Natural killer cell (primary cell): ENCODE data around the gene TICAM2. TPM values are rescaled to one million over a fixed set of nuclear protein-coding genes. Genes with fewer than 3 reads are reported as not detected.

ENCODE experiments used
- ATAC-seq, 3 donors: fragments of 150-1000 bp in 2 of 3; fragments of 200-7000 bp in 1 of 3; cut with Tn5 transposase; 1 replicate in 1 of 3; 2 replicates in 2 of 3; pipeline ENCODE4 v1.10.0; 2021; ENCODE audit warnings: mild to moderate bottlenecking in 2 of 3, moderate library complexity in 2 of 3
- DNase-seq, 2 donors: peaks; one replicate each; pipeline versions ENCODE4 v3.0.0 to v3.0.0-alpha.2; 2013 to 2021; ENCODE audit warnings: mixed read lengths in 1 of 2
- H3K27ac ChIP-seq: one replicate; pipeline ENCODE4 v1.5.1; 2013; ENCODE audit warnings: mild to moderate bottlenecking, low read length
- H3K27me3 ChIP-seq: one replicate; pipeline ENCODE4 v1.6.1; 2013; ENCODE audit warnings: low read length; ENCODE audit not compliant: control insufficient read depth, insufficient read depth
- H3K36me3 ChIP-seq: one replicate; pipeline ENCODE4 v1.6.1; 2013; ENCODE audit warnings: low read length; ENCODE audit not compliant: control insufficient read depth, insufficient read depth
- H3K4me1 ChIP-seq: one replicate; pipeline ENCODE4 v1.6.1; 2013; ENCODE audit warnings: low read length; ENCODE audit not compliant: control insufficient read depth, insufficient read depth
- H3K4me3 ChIP-seq: one replicate; pipeline ENCODE4 v1.5.1; 2013; ENCODE audit warnings: low read length
- H3K9me3 ChIP-seq: one replicate; pipeline ENCODE4 v1.6.1; 2013; ENCODE audit warnings: low read length; ENCODE audit not compliant: control insufficient read depth, insufficient read depth
- H3K27ac Mint-ChIP-seq, 2 donors: one replicate each; pipeline ENCODE4 v1.8.0; 2022; ENCODE audit warnings: mild to moderate bottlenecking in 2 of 2, mixed read lengths in 2 of 2, moderate library complexity in 1 of 2
- H3K27me3 Mint-ChIP-seq, 2 donors: one replicate each; pipeline ENCODE4 v1.8.0; 2022; ENCODE audit warnings: low read depth in 2 of 2, mixed read lengths in 2 of 2
- H3K36me3 Mint-ChIP-seq: one replicate; pipeline ENCODE4 v1.8.0; 2022; ENCODE audit warnings: mixed read lengths
- H3K4me1 Mint-ChIP-seq, 2 donors: one replicate each; pipeline ENCODE4 v1.8.0; 2022; ENCODE audit warnings: mixed read lengths in 2 of 2
- H3K4me3 Mint-ChIP-seq: one replicate; pipeline ENCODE4 v1.8.0; 2022; ENCODE audit warnings: mild to moderate bottlenecking, moderate library complexity, mixed read lengths
- H3K9me3 Mint-ChIP-seq, 2 donors: one replicate each; pipeline ENCODE4 v1.8.0; 2022; ENCODE audit warnings: mixed read lengths in 2 of 2
- CTCF ChIP-seq: fragments of 200-600 bp; IDR thresholded peaks from one replicate; pipeline ENCODE4 v1.8.0; 2022; ENCODE audit warnings: antibody characterized with exemption
- WGBS: methylation state at CpG from one replicate; pipeline ENCODE4 v1.1.7; 2013; ENCODE audit warnings: missing lambda C conversion rate; ENCODE audit not compliant: insufficient coverage; 5-methylcytosine and 5-hydroxymethylcytosine counted together
- intact Hi-C: fragments of 100-400 bp; cut with micrococcal nuclease; formaldehyde crosslinking; loops from one replicate; pipeline ENCODE4 v1.14.2; 2022
- total RNA-seq, 4 donors: library from RNA; stranded (reverse); fragments of 120-200 nt in 1 of 4; gene quantifications; one replicate each; pipeline versions ENCODE4 v1.2.3 to v1.2.4, GENCODE V29; 2013 to 2022

The TICAM2 gene
- total RNA-seq, 3 donors from 2014 or later (not counting 1 experiment from before 2014, with no cell fraction given) = 0.61 to 1.4 (median 1.3) TPM

GRCh38 chr5:115561176-115561575, 41.1 kb downstream of the TICAM2 start:
- Mint-ChIP-seq H3K4me1 (no peaks in the 10 kb centered on the region), H3K27me3 (peaks cover 5 to 24% of the 10 kb centered on the region in 2 donors)

GRCh38 chr5:115559524-115559923, 42.8 kb downstream of the TICAM2 start:
- H3K4me1 ChIP-seq = no peaks in the 10 kb centered on the region
- peaks cover 4 to 18% of the 10 kb centered on the region in 2 donors for H3K27me3 Mint-ChIP-seq

More at GRCh38 chr5:115561176-115561575, 41.1 kb downstream of the TICAM2 start:
- no peaks in the 10 kb centered on the region for H3K36me3 ChIP-seq
- Mint-ChIP-seq H3K9me3 (no peaks in the 10 kb centered on the region), H3K4me3 (no peak overlapping the region), H3K36me3 (no peaks in the 10 kb centered on the region), H3K27ac (no peak overlapping the region)
- intact Hi-C loops = no loop called here
- no peak for ATAC-seq
- DNase-seq = no peak
- peaks cover 2% of the 10 kb centered on the region for H3K27me3 ChIP-seq
- H3K27ac ChIP-seq = no peak overlapping the region
- WGBS = 84% methylated on average over 2 of the region's 3 CpGs
- no peaks in the 10 kb centered on the region for H3K9me3 ChIP-seq
- H3K4me3 ChIP-seq = no peak overlapping the region
- no peak for TF ChIP-seq CTCF
- H3K4me1 ChIP-seq = no peaks in the 10 kb centered on the region

GRCh38 chr5:115558388-115558956, 43.8 kb downstream of the TICAM2 start:
- no peak overlapping the region for H3K27ac ChIP-seq
- WGBS = 93% methylated on average over 3 of the region's 4 CpGs
- no peak overlapping the region for H3K4me3 ChIP-seq
- H3K4me3 Mint-ChIP-seq = no peak overlapping the region
- H3K36me3 Mint-ChIP-seq = no peaks in the 10 kb centered on the region
- H3K27ac Mint-ChIP-seq = no peak overlapping the region
- no peaks in the 10 kb centered on the region for H3K4me1 Mint-ChIP-seq
- ATAC-seq = no peak
- intact Hi-C loops = no loop called here
- H3K4me1 ChIP-seq = no peaks in the 10 kb centered on the region
- H3K9me3 Mint-ChIP-seq = no peaks in the 10 kb centered on the region
- DNase-seq = no peak
- peaks cover 3 to 15% of the 10 kb centered on the region in 2 donors for H3K27me3 Mint-ChIP-seq
- H3K27me3 ChIP-seq = peaks cover 2% of the 10 kb centered on the region
- no peaks in the 10 kb centered on the region for H3K36me3 ChIP-seq
- no peak for TF ChIP-seq CTCF
- no peaks in the 10 kb centered on the region for H3K9me3 ChIP-seq

More at GRCh38 chr5:115559524-115559923, 42.8 kb downstream of the TICAM2 start:
- Mint-ChIP-seq H3K36me3 (no peaks in the 10 kb centered on the region), H3K9me3 (no peaks in the 10 kb centered on the region), H3K4me1 (no peaks in the 10 kb centered on the region), H3K27ac (no peak overlapping the region), H3K4me3 (no peak overlapping the region)
- H3K27ac ChIP-seq = no peak overlapping the region
- ATAC-seq = no peak
- no peak for DNase-seq
- TF ChIP-seq CTCF = no peak
- H3K4me3 ChIP-seq = no peak overlapping the region
- peaks cover 2% of the 10 kb centered on the region for H3K27me3 ChIP-seq
- no peaks in the 10 kb centered on the region for H3K36me3 ChIP-seq
- H3K9me3 ChIP-seq = no peaks in the 10 kb centered on the region
- intact Hi-C loops = no loop called here
